ENCODE results near the gene KRT76.

- TF ChIP-seq CTCF (IDR thresholded peaks at IDR 0.05): no peak
- no peak for TF ChIP-seq POLR2AphosphoS5 (IDR thresholded peaks at IDR 0.05; ENCODE audit: insufficient read depth in 1 of 2, low read depth in 1 of 2)
- no peak for TF ChIP-seq POLR2A (IDR thresholded peaks at IDR 0.05)
Measured at GRCh38 chr12:52769354-52769753, 7.8 kb downstream of the KRT76 start.
